ENCODE data around the gene OBSL1.

Gene OBSL1

GRCh38 chr2:219530048-219530963, 41.0 kb downstream of the OBSL1 start:
- DNase-seq: peak; percentile 92

- DNase-seq: no peak
Observed at GRCh38 chr2:219527472-219527871, 43.9 kb downstream of the OBSL1 start.

- no peak for DNase-seq
Observed at GRCh38 chr2:219527076-219527394, 44.3 kb downstream of the OBSL1 start.

GRCh38 chr2:219526320-219527075, 44.8 kb downstream of the OBSL1 start:
- no peak for DNase-seq

- DNase-seq: no peak
Observed at GRCh38 chr2:219525533-219526232, 45.7 kb downstream of the OBSL1 start.

GRCh38 chr2:219524817-219525216, 46.5 kb downstream of the OBSL1 start:
- no peak for DNase-seq

- DNase-seq: no peak
Observed at GRCh38 chr2:219523031-219523671, 48.2 kb downstream of the OBSL1 start.

- DNase-seq: no peak
Observed at GRCh38 chr2:219522111-219523030, 49.0 kb downstream of the OBSL1 start.

GRCh38 chr2:219521066-219521880, 50.1 kb downstream of the OBSL1 start:
- no peak for DNase-seq

- no peak for DNase-seq
Observed at GRCh38 chr2:219520079-219520478, 51.3 kb downstream of the OBSL1 start.

- DNase-seq: no peak
Observed at GRCh38 chr2:219519526-219519916, 51.8 kb downstream of the OBSL1 start.

GRCh38 chr2:219517954-219518778, 53.2 kb downstream of the OBSL1 start:
- DNase-seq: no peak

- DNase-seq: no peak
Observed at GRCh38 chr2:219516888-219517287, 54.5 kb downstream of the OBSL1 start.

- DNase-seq: no peak
Observed at GRCh38 chr2:219515874-219516629, 55.3 kb downstream of the OBSL1 start.

- no peak for DNase-seq
Observed at GRCh38 chr2:219514836-219515235, 56.5 kb downstream of the OBSL1 start.

- DNase-seq: no peak
Observed at GRCh38 chr2:219514196-219514761, 57.1 kb downstream of the OBSL1 start, which contains the start of gene ASIC4. Gene ASIC4 (plus strand): TSS chr2:219514482. CDS start chr2:219514725, 243 bp downstream.

- no peak for DNase-seq
Observed at GRCh38 chr2:219513787-219514186, 57.6 kb downstream of the OBSL1 start.

GRCh38 chr2:219512524-219513216, 58.7 kb downstream of the OBSL1 start:
- DNase-seq: no peak
